Measurements from ENCODE around the gene CFAP299.
"Not testable (repeated sequence)": the region's sequence is repeated elsewhere in the genome, so short reads cannot be mapped to it uniquely, and the experiment has no call there.

CFAP299 gene

GRCh38 chr4:80340036-80340435 is 4.5 kb downstream of the CFAP299 start:
- DNase-seq (ENCODE audit: low read depth): no peak
- no peak overlapping the region for H3K4me3 ChIP-seq (ENCODE audit: low read depth, low read length)
- no peak for TF ChIP-seq CTCF (IDR thresholded peaks at IDR 0.05; ENCODE audit: control insufficient read depth, extremely low read depth, insufficient read depth)

- DNase-seq (ENCODE audit: low read depth): not testable (repeated sequence)
Measured at GRCh38 chr4:80342684-80343083, 7.2 kb downstream of the CFAP299 start.

GRCh38 chr4:80343887-80344286 is 8.4 kb downstream of the CFAP299 start:
- H3K4me3 ChIP-seq (ENCODE audit: low read depth, low read length): no peak overlapping the region
- no peak for TF ChIP-seq CTCF (IDR thresholded peaks at IDR 0.05; ENCODE audit: control insufficient read depth, extremely low read depth, insufficient read depth)

More at GRCh38 chr4:80342684-80343083, 7.2 kb downstream of the CFAP299 start:
- not testable (repeated sequence) for H3K4me3 ChIP-seq (ENCODE audit: low read depth, low read length)

GRCh38 chr4:80360084-80360483 is 24.6 kb downstream of the CFAP299 start:
- H3K4me3 ChIP-seq (ENCODE audit: low read depth, low read length): no peak overlapping the region
- no peak for DNase-seq (ENCODE audit: low read depth)
- no peak for TF ChIP-seq CTCF (IDR thresholded peaks at IDR 0.05; ENCODE audit: control insufficient read depth, extremely low read depth, insufficient read depth)

More at GRCh38 chr4:80343887-80344286, 8.4 kb downstream of the CFAP299 start:
- no peak for DNase-seq (ENCODE audit: low read depth)

- no peak for DNase-seq (ENCODE audit: low read depth)
- no peak for TF ChIP-seq CTCF (IDR thresholded peaks at IDR 0.05; ENCODE audit: control insufficient read depth, extremely low read depth, insufficient read depth)
- H3K4me3 ChIP-seq (ENCODE audit: low read depth, low read length): no peak overlapping the region
Measured at GRCh38 chr4:80360900-80361299, 25.4 kb downstream of the CFAP299 start.

GRCh38 chr4:80361329-80361900 is 25.9 kb downstream of the CFAP299 start:
- peak; percentile 36 for TF ChIP-seq CTCF (IDR thresholded peaks at IDR 0.05; ENCODE audit: control insufficient read depth, extremely low read depth, insufficient read depth)
- no peak overlapping the region for H3K4me3 ChIP-seq (ENCODE audit: low read depth, low read length)
- DNase-seq (ENCODE audit: low read depth): peak; percentile 10

GRCh38 chr4:80362578-80363181 is 27.1 kb downstream of the CFAP299 start:
- TF ChIP-seq CTCF (IDR thresholded peaks at IDR 0.05; ENCODE audit: control insufficient read depth, extremely low read depth, insufficient read depth): peak; percentile 83
- no peak for DNase-seq (ENCODE audit: low read depth)
- no peak overlapping the region for H3K4me3 ChIP-seq (ENCODE audit: low read depth, low read length)
